Activated CD8-positive, alpha-beta memory T cell treated with anti-CD3 and anti-CD28 coated beads for 48 hours (primary cell): ENCODE results near the gene GNG11.
"Not testable (repeated sequence)": the region's sequence is repeated elsewhere in the genome, so short reads cannot be mapped to it uniquely, and the experiment has no call there.

Experiments used
- DNase-seq, 3 experiments: peaks; one replicate each; pipeline ENCODE4 v3.0.0-alpha.2; 2020; ENCODE audit warnings: low read depth in 2 of 3, low spot score in 2 of 3

Gene GNG11

GRCh38 chr7:93911242-93911641 is 10.3 kb upstream of the GNG11 start:
- DNase-seq: not testable (repeated sequence)

- DNase-seq: not testable (repeated sequence)
These were observed 9.9 kb upstream of the GNG11 start for GRCh38 chr7:93911661-93912060.

GRCh38 chr7:93913197-93913596 is 8.3 kb upstream of the GNG11 start:
- no peak for DNase-seq

- DNase-seq: no peak
These were observed 6.9 kb upstream of the GNG11 start for GRCh38 chr7:93914581-93915066.

- not testable (repeated sequence) for DNase-seq
These were observed 6.2 kb upstream of the GNG11 start for GRCh38 chr7:93915206-93915842.

- DNase-seq: not testable (repeated sequence)
These were observed 5.6 kb upstream of the GNG11 start for GRCh38 chr7:93915888-93916287.

- not testable (repeated sequence) for DNase-seq
These were observed 5.2 kb upstream of the GNG11 start for GRCh38 chr7:93916315-93916714.

GRCh38 chr7:93920496-93921182 is 896 bp upstream of the GNG11 start:
- DNase-seq: no peak

- DNase-seq: no peak
These were observed 349 bp upstream of the GNG11 start for GRCh38 chr7:93921186-93921585.

GRCh38 chr7:93923296-93923695 is 1.8 kb downstream of the GNG11 start:
- no peak for DNase-seq

- no peak for DNase-seq
These were observed 2.4 kb downstream of the GNG11 start for GRCh38 chr7:93923942-93924341.

- DNase-seq: no peak
These were observed 5.3 kb downstream of the GNG11 start for GRCh38 chr7:93926800-93927199.

- DNase-seq: no peak
These were observed 6.0 kb downstream of the GNG11 start for GRCh38 chr7:93927585-93927984.

GRCh38 chr7:93931655-93932054 is 10.1 kb downstream of the GNG11 start:
- no peak for DNase-seq

GRCh38 chr7:93933156-93933555 is 11.6 kb downstream of the GNG11 start:
- DNase-seq: no peak

GRCh38 chr7:93935102-93935501 is 13.6 kb downstream of the GNG11 start:
- DNase-seq: no peak

GRCh38 chr7:93937818-93938217 is 16.3 kb downstream of the GNG11 start:
- DNase-seq: no peak

- DNase-seq: no peak
These were observed 16.8 kb downstream of the GNG11 start for GRCh38 chr7:93938293-93938692.

GRCh38 chr7:93941945-93942344 is 20.4 kb downstream of the GNG11 start:
- DNase-seq: no peak

- DNase-seq: no peak
These were observed 22.4 kb downstream of the GNG11 start for GRCh38 chr7:93943816-93944540.

- DNase-seq: no peak
These were observed 23.1 kb downstream of the GNG11 start for GRCh38 chr7:93944673-93945072.

- no peak for DNase-seq
These were observed 23.5 kb downstream of the GNG11 start for GRCh38 chr7:93945083-93945482.
